Heart left ventricle (tissue), 16 donors: ENCODE data around the gene LSP1. TPM values are rescaled to one million over a fixed set of nuclear protein-coding genes. Genes with fewer than 3 reads are reported as not detected.
"Not testable (repeated sequence)": the region's sequence is repeated elsewhere in the genome, so short reads cannot be mapped to it uniquely, and the experiment has no call there.

Experiments used
- ATAC-seq, 4 donors: fragments of 200-7000 bp; cut with Tn5 transposase; one replicate each; pipeline ENCODE4 v1.9.1; 2020 to 2022; ENCODE audit warnings: moderate library complexity in 4 of 4, mild to moderate bottlenecking in 3 of 4, moderate number of reproducible peaks in 1 of 4
- DNase-seq, 5 donors: peaks; one replicate each; pipeline ENCODE4 v3.0.0-alpha.2; 2020
- H3K27ac ChIP-seq, 12 donors: fragments of 200-600 bp; sonication (generic) in 4 of 12; one replicate each; pipeline versions ENCODE4 v1.5.0 to v1.8.0; 2016 to 2022; ENCODE audit warnings: mild to moderate bottlenecking in 2 of 12
- H3K27me3 ChIP-seq, 9 donors: fragments of 200-600 bp; sonication (generic) in 2 of 9; one replicate each; pipeline versions ENCODE4 v1.5.1 to v1.8.0; 2016 to 2022; ENCODE audit warnings: mild to moderate bottlenecking in 3 of 9
- H3K36me3 ChIP-seq, 9 donors: fragments of 200-600 bp; sonication (generic) in 2 of 9; one replicate each; pipeline versions ENCODE4 v1.5.0 to v1.8.0; 2018 to 2022; ENCODE audit warnings: mild to moderate bottlenecking in 2 of 9
- H3K4me1 ChIP-seq, 12 donors: fragments of 200-600 bp; sonication (generic) in 4 of 12; one replicate each; pipeline versions ENCODE4 v1.5.0 to v1.8.0; 2016 to 2022; ENCODE audit warnings: mild to moderate bottlenecking in 3 of 12
- H3K4me3 ChIP-seq, 12 donors: fragments of 200-600 bp; sonication (generic) in 4 of 12; one replicate each; pipeline versions ENCODE4 v1.5.0 to v1.8.0; 2017 to 2022; ENCODE audit warnings: mild to moderate bottlenecking in 9 of 12, moderate library complexity in 4 of 12
- H3K9me3 ChIP-seq, 12 donors: fragments of 200-600 bp; sonication (generic) in 4 of 12; one replicate each; pipeline versions ENCODE4 v1.5.0 to v1.8.0; 2016 to 2022; ENCODE audit warnings: mild to moderate bottlenecking in 1 of 12
- CTCF ChIP-seq, 12 donors: fragments of 200-600 bp; sonication (generic) in 4 of 12; IDR thresholded peaks; one replicate each; pipeline versions ENCODE4 v1.5.0 to v1.8.0; 2018 to 2022; ENCODE audit warnings: antibody characterized with exemption in 12 of 12, mild to moderate bottlenecking in 5 of 12
- POLR2A ChIP-seq, 2 donors: fragments of 450-650 bp; IDR thresholded peaks; one replicate each; pipeline ENCODE4 v1.6.1; 2017; ENCODE audit warnings: antibody characterized with exemption in 2 of 2, mild to moderate bottlenecking in 2 of 2, moderate library complexity in 2 of 2
- WGBS, 4 donors: extraction: QIAGEN DNeasy Blood & Tissue Kit in 2 of 4; methylation state at CpG; one replicate each; pipeline versions ENCODE4 v1.1.5 to v1.1.7; 2013 to 2018; 5-methylcytosine and 5-hydroxymethylcytosine counted together
- intact Hi-C, 10 donors: fragments of 100-400 bp; cut with DNase I; formaldehyde crosslinking; loops; one replicate each; pipeline versions ENCODE4 v1.11.1 to v1.14.2; 2022
- long read RNA-seq, 3 donors: library from polyadenylated mRNA; unstranded; transcript quantifications; one replicate each; pipeline ENCODE4 v2.0.0, GENCODE V29; 2020 to 2021
- polyA plus RNA-seq, 2 donors: library from polyadenylated mRNA; stranded (reverse); fragments of 200-250 nt; gene quantifications; one replicate each; pipeline ENCODE4 v1.2.3, GENCODE V29; 2013
- total RNA-seq, 9 donors: library from RNA; depleted of rRNA in 2 of 9; stranded (reverse); fragments of >200 nt in 2 of 9; fragmentation: NEBNext Ultra II Directional in 3 of 9; extraction: Animal tissue kit (Norgen Biotek cat#: 25700) in 3 of 9; gene quantifications; one replicate each; pipeline versions ENCODE4 v1.1.0 to v1.2.4, GENCODE V29; 2016 to 2023
- donor health status: ischemic (EF 13 %, LVEDD 7.1; RV severe dilation, severe dysfunction).
- donor health status: healthy with polysubstance abuse.
- donor health status: DM: no; HTN: yes; CAD: no.
- donor health status: DM: no; HTN: no; CAD: no.
- donor health status: ischemic (EF 25% LVEDD 6.9; RV normal size, moderate dysfunction).
- donor health status: ischemic (EF 25% LVEDD 5.7; RV mildly dilated, moderate dysfunction).
- donor health status: healthy.
- donor health status: DM: yes; HTN: yes; CAD: no.
- donor health status: ischemic (EF 35%, LVEDD 5.7; RV mildly dilated, moderate dysfunction).
- donor health status: nonischemic (EF 11% LVEDD 7.7; RV severe dilation, severe dysfunction).
- donor health status: DM: yes; HTN: yes; CAD: no.
- donor health status: PGD.
- donor health status: ischemic (EF 29% LVEDD 5.4; RV normal size, mild dysfunction).
- donor health status: nonischemic (EF 23%, LVEDD 6.1; RV moderate dilation, normal function).

Gene LSP1
- total RNA-seq (10 to 100 TPM; 11.4 to 86.8 (median 16.4) TPM), polyA plus RNA-seq (10 to 100 TPM; 10.0 to 20.6 TPM)
- long read RNA-seq, donor 1, transcript LSP1-203 (11 exons, 1,785 nt) = major isoform, 7 of 22 reads
- long read RNA-seq, donor 1, transcript LSP1-204 (11 exons, 2,640 nt) = major isoform, 7 of 22 reads
- long read RNA-seq, donor 1, partial matches to known transcripts = 4 of 22 reads
- long read RNA-seq, donor 1, other reads (novel, unspliced or antisense) = 3 of 22 reads
- long read RNA-seq, donor 2, transcript LSP1-203 (11 exons, 1,785 nt) = minor isoform, 12 of 53 reads
- long read RNA-seq, donor 2, transcript LSP1-204 (11 exons, 2,640 nt) = major isoform, 25 of 53 reads
- long read RNA-seq, donor 2, partial matches to known transcripts = 4 of 53 reads
- long read RNA-seq, donor 2, other reads (novel, unspliced or antisense) = 8 of 53 reads
- long read RNA-seq, donor 3, transcript LSP1-204 (11 exons, 2,640 nt) = major isoform, 8 of 18 reads
- long read RNA-seq, donor 3, partial matches to known transcripts = 5 of 18 reads
- long read RNA-seq, donor 3, other reads (novel, unspliced or antisense) = 2 of 18 reads

GRCh38 chr11:1852877-1853276 is at the start of gene LSP1:
LSP1 (plus strand) TSS chr11:1853084; CDS start chr11:1853145, 61 bp downstream.
- H3K36me3 ChIP-seq = no peaks in the 10 kb centered on the region
- TF ChIP-seq POLR2A (IDR thresholded peaks at IDR 0.05) = no peak
- TF ChIP-seq CTCF (IDR thresholded peaks at IDR 0.05) = no peak
- no peaks in the 10 kb centered on the region for H3K9me3 ChIP-seq
- no peak for DNase-seq
- intact Hi-C loops = no loop called here
- 75 to 88% (median 80%) methylated on average over 18 of the region's 18 CpGs for WGBS, 4 donors
- peak within 1 kb of the TSS in 5 of 12 donors; percentile 30 to 94 (median 42) for H3K27ac ChIP-seq
- peak within 1 kb of the TSS in 6 of 12 donors; percentile 21 to 63 (median 32) for H3K4me3 ChIP-seq
- peaks cover 0 to 79% (median 0%) of the 10 kb centered on the region in 12 donors for H3K4me1 ChIP-seq
- H3K27me3 ChIP-seq = no peaks in the 10 kb centered on the region
- peak in 2 of 4 donors; percentile 7 to 32 for ATAC-seq

- WGBS, 4 donors = 86 to 93% (median 92%) methylated on average over 5 to 20 of the region's 20 CpGs
These were observed 49.6 kb upstream of the LSP1 start for GRCh38 chr11:1803246-1803645.

GRCh38 chr11:1803835-1804519 is 48.9 kb upstream of the LSP1 start:
- not testable (repeated sequence) for H3K27ac ChIP-seq, DNase-seq, H3K9me3 ChIP-seq, H3K4me3 ChIP-seq, ATAC-seq, H3K36me3 ChIP-seq, H3K4me1 ChIP-seq
- WGBS, 4 donors = 88 to 97% (median 92%) methylated on average over 27 to 35 of the region's 42 CpGs
- peaks cover 0 to 44% (median 4%) of the 10 kb centered on the region in 9 donors for H3K27me3 ChIP-seq
- intact Hi-C loops = loop anchor here in 1 of 10 donors (10.0 kb wide), 1 partner anchor 89 kb away; no protein-coding TSS in a partner anchor

More at GRCh38 chr11:1803246-1803645, 49.6 kb upstream of the LSP1 start:
- DNase-seq (no peak), ATAC-seq (no peak)
- intact Hi-C loops = loop anchor here in 1 of 10 donors (10.0 kb wide), 1 partner anchor 88 kb away; no protein-coding TSS in a partner anchor
- no peak overlapping the region for H3K27ac ChIP-seq
- H3K9me3 ChIP-seq = no peaks in the 10 kb centered on the region
- no peaks in the 10 kb centered on the region for H3K4me1 ChIP-seq
- H3K36me3 ChIP-seq = no peaks in the 10 kb centered on the region
- peaks cover 0 to 44% (median 5%) of the 10 kb centered on the region in 9 donors for H3K27me3 ChIP-seq
- no peak overlapping the region for H3K4me3 ChIP-seq
- TF ChIP-seq CTCF (IDR thresholded peaks at IDR 0.05) (no peak), POLR2A (IDR thresholded peaks at IDR 0.05) (no peak)

- Histone ChIP-seq H3K4me1 (peaks cover 0 to 4% (median 0%) of the 10 kb centered on the region in 12 donors), H3K9me3 (no peaks in the 10 kb centered on the region), H3K4me3 (no peak overlapping the region), H3K36me3 (no peaks in the 10 kb centered on the region), H3K27me3 (peaks cover 0 to 48% (median 4%) of the 10 kb centered on the region in 9 donors), H3K27ac (no peak overlapping the region)
- ATAC-seq = no peak
- TF ChIP-seq CTCF (IDR thresholded peaks at IDR 0.05) (no peak), POLR2A (IDR thresholded peaks at IDR 0.05) (no peak)
- DNase-seq = no peak
- 77 to 84% (median 82%) methylated on average over 15 of the region's 15 CpGs for WGBS, 4 donors
- intact Hi-C loops = loop anchor here in 2 of 10 donors (5.0 to 10.0 kb wide), 2 partner anchors 91 to 98 kb away; no protein-coding TSS in a partner anchor
These were observed 47.4 kb upstream of the LSP1 start for GRCh38 chr11:1805525-1805924.
